SU-DHL-6 (cell line): ENCODE data around the gene CEP55.

ENCODE experiments used
- H2AFZ ChIP-seq: fragments of 200-600 bp; sonication (generic); 2 replicates; pipeline ENCODE4 v1.6.1; 2014; ENCODE audit warnings: low read depth, mild to moderate bottlenecking, moderate library complexity, mixed read lengths, antibody characterized with exemption, low read length; ENCODE audit not compliant: severe bottlenecking
- H3F3A ChIP-seq: fragments of 200-600 bp; shearing (Covaris generic); 2 replicates; pipeline ENCODE4 v1.6.0; 2016; ENCODE audit warnings: antibody characterized with exemption, mild to moderate bottlenecking; ENCODE audit not compliant: insufficient read depth
- H3K27ac ChIP-seq: fragments of 200-600 bp; sonication (generic); 2 replicates; pipeline ENCODE4 v1.5.1; 2016; ENCODE audit warnings: low read depth, mild to moderate bottlenecking, low read length, moderate library complexity, mixed read lengths
- H3K27me3 ChIP-seq: fragments of 200-600 bp; sonication (generic), shearing (Covaris generic); 2 replicates; pipeline ENCODE4 v1.6.0; 2014; ENCODE audit warnings: mild to moderate bottlenecking, low read length
- H3K36me3 ChIP-seq: fragments of 200-600 bp; sonication (generic); 2 replicates; pipeline ENCODE4 v1.6.1; 2014; ENCODE audit warnings: mild to moderate bottlenecking, low read length, mixed read lengths
- H3K4me2 ChIP-seq: fragments of 300-600, 200-600 bp; shearing (Covaris generic), sonication (generic); 2 replicates; pipeline ENCODE4 v1.6.0; 2014; ENCODE audit warnings: low read length, low read depth, mild to moderate bottlenecking; ENCODE audit not compliant: poor library complexity, severe bottlenecking
- H3K4me3 ChIP-seq: fragments of 200-600 bp; sonication (generic); 2 replicates; pipeline ENCODE4 v1.5.1; 2014; ENCODE audit warnings: antibody characterized with exemption, low read length, mild to moderate bottlenecking, mixed read lengths; ENCODE audit not compliant: insufficient read depth, poor library complexity, severe bottlenecking
- H3K79me2 ChIP-seq: fragments of 200-600 bp; sonication (generic); 2 replicates; pipeline ENCODE4 v1.6.1; 2014; ENCODE audit warnings: mild to moderate bottlenecking, low read length, moderate library complexity; ENCODE audit not compliant: insufficient read depth
- H3K9ac ChIP-seq: fragments of 200-600 bp; sonication (generic); 2 replicates; pipeline ENCODE4 v1.7.0; 2014; ENCODE audit warnings: mild to moderate bottlenecking, low read length
- H3K9me2 ChIP-seq: fragments of 200-600 bp; sonication (generic); replicated peaks from 2 replicates; pipeline ENCODE4 v1.6.1; 2014; ENCODE audit warnings: low read length; ENCODE audit not compliant: insufficient read depth
- H3K9me3 ChIP-seq: fragments of 200-600 bp; sonication (generic); 2 replicates; pipeline ENCODE4 v1.6.1; 2014; ENCODE audit warnings: low read length, mixed read lengths; ENCODE audit not compliant: insufficient read depth
- H4K20me1 ChIP-seq: fragments of 200-600 bp; sonication (generic); 2 replicates; pipeline ENCODE4 v1.6.1; 2014; ENCODE audit warnings: low read depth, mild to moderate bottlenecking, antibody characterized with exemption, low read length, moderate library complexity, mixed read lengths
- EZH2phosphoT487 ChIP-seq: fragments of 200-600 bp; sonication (generic), shearing (Covaris generic); conservative IDR thresholded peaks from 2 replicates; pipeline ENCODE4 v1.6.1; 2018; ENCODE audit warnings: mild to moderate bottlenecking, antibody characterized with exemption, low read length, moderate library complexity, mixed read lengths
- TF ChIP-seq, protein P1 (sequence below): fragments of 200-600 bp; sonication (generic); IDR thresholded peaks from one replicate; pipeline ENCODE4 v1.5.1; 2017; ENCODE audit warnings: antibody characterized with exemption, mild to moderate bottlenecking, low read length, moderate library complexity; ENCODE audit not compliant: insufficient read depth, poor library complexity, severe bottlenecking

The CEP55 gene

DNA sequence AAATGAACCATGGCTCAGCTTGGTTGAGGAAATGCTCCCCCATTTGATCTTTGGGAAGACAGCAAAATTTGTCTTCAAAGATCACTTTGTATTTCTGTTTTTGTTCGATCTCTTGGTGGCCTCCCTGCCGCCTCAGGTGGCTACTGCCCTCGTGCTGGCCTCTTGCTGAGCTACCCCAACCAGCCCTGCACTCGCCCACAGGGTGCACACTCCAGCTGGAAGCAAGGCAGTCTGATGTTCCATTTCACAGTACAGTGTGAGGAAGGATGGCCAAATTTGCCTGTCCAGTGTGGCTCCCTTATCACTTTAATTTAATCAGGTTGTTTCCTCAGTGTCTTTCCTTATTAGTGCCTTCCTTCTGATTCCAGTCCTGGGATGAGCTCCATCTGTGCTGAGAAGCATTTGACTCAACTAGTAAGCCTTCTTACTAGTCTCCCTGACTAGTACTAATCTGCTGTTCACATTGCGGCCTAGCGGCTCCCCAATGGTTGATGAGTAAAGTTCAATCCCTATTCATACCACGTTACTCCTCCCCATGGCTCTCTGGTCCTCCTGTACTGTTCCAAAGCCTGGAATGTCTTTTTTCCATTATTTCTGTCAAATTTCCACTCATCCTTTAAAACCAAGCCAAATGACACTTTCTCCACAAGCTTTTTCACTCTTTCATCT, 22.5 kb upstream of the CEP55 start:
- Histone ChIP-seq H2AFZ (no peak overlapping the region), H3K79me2 (no peaks in the 10 kb centered on the region), H3K4me2 (no peak overlapping the region), H3K27ac (no peak overlapping the region), H3K9ac (no peak overlapping the region), H3K36me3 (no peaks in the 10 kb centered on the region), H4K20me1 (no peaks in the 10 kb centered on the region), H3K9me2 (no peaks in the 10 kb centered on the region), H3F3A (no peaks in the 10 kb centered on the region), H3K9me3 (no peaks in the 10 kb centered on the region), H3K27me3 (no peaks in the 10 kb centered on the region), H3K4me3 (no peak overlapping the region)
- TF ChIP-seq EZH2phosphoT487: no peak
- TF ChIP-seq, protein P1, sequence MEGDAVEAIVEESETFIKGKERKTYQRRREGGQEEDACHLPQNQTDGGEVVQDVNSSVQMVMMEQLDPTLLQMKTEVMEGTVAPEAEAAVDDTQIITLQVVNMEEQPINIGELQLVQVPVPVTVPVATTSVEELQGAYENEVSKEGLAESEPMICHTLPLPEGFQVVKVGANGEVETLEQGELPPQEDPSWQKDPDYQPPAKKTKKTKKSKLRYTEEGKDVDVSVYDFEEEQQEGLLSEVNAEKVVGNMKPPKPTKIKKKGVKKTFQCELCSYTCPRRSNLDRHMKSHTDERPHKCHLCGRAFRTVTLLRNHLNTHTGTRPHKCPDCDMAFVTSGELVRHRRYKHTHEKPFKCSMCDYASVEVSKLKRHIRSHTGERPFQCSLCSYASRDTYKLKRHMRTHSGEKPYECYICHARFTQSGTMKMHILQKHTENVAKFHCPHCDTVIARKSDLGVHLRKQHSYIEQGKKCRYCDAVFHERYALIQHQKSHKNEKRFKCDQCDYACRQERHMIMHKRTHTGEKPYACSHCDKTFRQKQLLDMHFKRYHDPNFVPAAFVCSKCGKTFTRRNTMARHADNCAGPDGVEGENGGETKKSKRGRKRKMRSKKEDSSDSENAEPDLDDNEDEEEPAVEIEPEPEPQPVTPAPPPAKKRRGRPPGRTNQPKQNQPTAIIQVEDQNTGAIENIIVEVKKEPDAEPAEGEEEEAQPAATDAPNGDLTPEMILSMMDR: no peak

DNA sequence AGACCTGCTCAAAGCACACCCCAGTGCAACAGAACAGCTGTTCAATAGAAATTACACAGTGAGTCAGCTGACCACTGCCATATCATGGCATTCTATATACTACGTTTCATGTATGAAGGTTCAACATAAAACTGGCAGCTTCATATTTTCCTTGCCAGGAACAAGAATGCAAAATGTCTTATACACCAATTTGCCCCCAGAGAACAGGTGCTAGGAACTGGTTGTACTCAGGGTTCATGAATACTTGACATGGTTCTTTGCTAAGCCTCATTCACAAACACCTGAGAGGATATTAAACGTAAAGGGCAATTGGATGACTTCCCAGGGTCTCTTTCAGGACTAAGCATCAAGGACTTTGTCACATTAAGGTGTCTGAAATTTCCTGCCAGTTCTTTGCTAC, 21.2 kb upstream of the CEP55 start:
- H3K27me3 ChIP-seq: no peaks in the 10 kb centered on the region
- H3K9me3 ChIP-seq: no peaks in the 10 kb centered on the region
- H4K20me1 ChIP-seq: no peaks in the 10 kb centered on the region
- no peak overlapping the region for H3K27ac ChIP-seq
- no peak overlapping the region for H3K4me3 ChIP-seq
- H2AFZ ChIP-seq: no peak overlapping the region
- no peaks in the 10 kb centered on the region for H3K36me3 ChIP-seq
- TF ChIP-seq, protein P1: no peak
- no peak for TF ChIP-seq EZH2phosphoT487
- H3F3A ChIP-seq: no peaks in the 10 kb centered on the region
- H3K9me2 ChIP-seq: no peaks in the 10 kb centered on the region
- no peak overlapping the region for H3K4me2 ChIP-seq
- H3K9ac ChIP-seq: no peak overlapping the region
- H3K79me2 ChIP-seq: no peaks in the 10 kb centered on the region

DNA sequence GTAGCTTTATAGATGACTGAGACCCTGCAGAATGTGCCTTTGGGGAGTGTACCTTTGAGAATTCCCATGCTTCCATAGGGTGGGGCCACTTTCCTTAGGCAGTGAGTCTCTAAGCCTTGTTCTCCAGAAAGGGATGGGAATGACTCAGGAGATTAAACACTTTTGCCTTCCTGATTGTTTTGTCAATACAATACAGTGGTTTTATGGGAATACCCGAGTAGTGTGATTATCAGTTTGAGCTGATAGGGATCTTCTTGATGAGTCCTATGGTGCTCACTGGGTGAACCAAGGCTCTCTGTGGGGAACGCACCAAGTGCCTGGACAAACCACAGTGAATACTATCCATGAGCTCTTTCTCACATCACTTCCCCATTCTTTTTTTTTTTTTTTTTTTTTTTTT, 20.5 kb upstream of the CEP55 start:
- Histone ChIP-seq H3K9me3 (no peaks in the 10 kb centered on the region), H3K4me3 (no peak overlapping the region), H3K9me2 (no peaks in the 10 kb centered on the region), H3K27me3 (no peaks in the 10 kb centered on the region), H3K36me3 (no peaks in the 10 kb centered on the region), H2AFZ (no peak overlapping the region), H3F3A (no peaks in the 10 kb centered on the region), H3K79me2 (no peaks in the 10 kb centered on the region), H4K20me1 (no peaks in the 10 kb centered on the region), H3K9ac (no peak overlapping the region), H3K4me2 (no peak overlapping the region), H3K27ac (no peak overlapping the region)
- TF ChIP-seq, protein P1: no peak
- TF ChIP-seq EZH2phosphoT487: no peak
